Smooth muscle cell of the brain vasculature (primary cell): ENCODE data around the gene TMPRSS11A.

Source experiments
- DNase-seq: peaks from one replicate; pipeline ENCODE4 v3.0.0-alpha.2; 2012; ENCODE audit warnings: low read depth, low spot score

Gene TMPRSS11A, protein sequence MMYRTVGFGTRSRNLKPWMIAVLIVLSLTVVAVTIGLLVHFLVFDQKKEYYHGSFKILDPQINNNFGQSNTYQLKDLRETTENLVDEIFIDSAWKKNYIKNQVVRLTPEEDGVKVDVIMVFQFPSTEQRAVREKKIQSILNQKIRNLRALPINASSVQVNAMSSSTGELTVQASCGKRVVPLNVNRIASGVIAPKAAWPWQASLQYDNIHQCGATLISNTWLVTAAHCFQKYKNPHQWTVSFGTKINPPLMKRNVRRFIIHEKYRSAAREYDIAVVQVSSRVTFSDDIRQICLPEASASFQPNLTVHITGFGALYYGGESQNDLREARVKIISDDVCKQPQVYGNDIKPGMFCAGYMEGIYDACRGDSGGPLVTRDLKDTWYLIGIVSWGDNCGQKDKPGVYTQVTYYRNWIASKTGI

DNA sequence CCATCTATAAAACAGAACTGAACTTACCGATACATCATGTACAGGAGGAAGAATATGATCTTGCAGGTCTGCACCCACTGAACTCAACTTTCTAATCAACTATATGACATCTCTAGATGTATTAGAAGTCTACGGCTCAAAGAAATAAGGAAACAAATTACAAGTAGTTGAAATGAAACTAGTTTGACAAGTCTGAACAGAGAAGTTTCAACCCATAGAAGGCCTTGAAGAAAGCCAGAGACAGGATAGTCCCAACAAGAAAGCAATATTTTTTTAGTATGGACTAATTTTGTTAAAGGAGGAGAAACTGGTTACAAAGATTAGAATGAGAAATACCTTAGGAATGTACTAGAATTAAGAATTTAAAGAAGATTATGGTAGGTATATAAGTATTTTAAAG lies at the start of gene TMPRSS11A:
Gene TMPRSS11A, minus strand, starts transcription at position 138 of the 400 bp plus-strand sequence. Its CDS starts 100 bp downstream, at position 38.
- DNase-seq: no peak

DNA sequence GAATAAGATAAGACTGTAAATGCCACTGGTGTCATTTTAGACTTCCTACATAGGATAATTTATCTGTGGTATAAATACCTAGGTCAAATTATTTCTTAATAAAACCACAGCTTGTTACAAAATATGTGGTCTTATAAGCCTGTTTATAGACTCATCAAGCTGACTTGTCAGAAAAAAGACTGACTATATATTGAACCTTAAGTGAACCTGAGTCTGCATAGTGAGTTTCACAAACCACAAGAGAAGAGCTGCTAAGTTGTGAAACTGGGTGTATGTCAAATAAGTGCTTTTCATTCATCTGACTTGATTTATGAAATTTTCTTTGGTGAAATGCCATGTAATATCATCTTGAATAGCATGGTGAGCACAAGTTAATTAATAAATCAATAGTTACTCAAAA lies 48.4 kb upstream of the TMPRSS11A start:
- DNase-seq: no peak

DNA sequence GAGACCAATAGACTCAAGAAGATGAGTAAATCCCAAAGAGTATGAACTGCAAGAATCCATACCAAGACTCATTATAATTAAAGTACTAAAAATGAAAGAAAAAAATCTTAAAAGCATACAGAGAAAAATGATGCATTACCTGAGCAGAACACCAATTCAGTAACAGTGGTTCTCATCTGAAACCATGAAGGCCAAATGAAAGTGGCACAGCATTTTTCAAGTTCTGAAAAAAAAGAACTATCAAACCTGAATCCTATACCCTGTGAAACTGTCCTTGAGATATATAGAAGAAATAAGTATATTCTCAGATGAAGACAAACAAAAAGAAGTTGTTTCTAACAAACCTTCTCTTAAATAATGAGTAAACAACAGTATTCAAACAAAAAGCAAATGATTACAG lies 39.6 kb upstream of the TMPRSS11A start:
- no peak for DNase-seq

DNA sequence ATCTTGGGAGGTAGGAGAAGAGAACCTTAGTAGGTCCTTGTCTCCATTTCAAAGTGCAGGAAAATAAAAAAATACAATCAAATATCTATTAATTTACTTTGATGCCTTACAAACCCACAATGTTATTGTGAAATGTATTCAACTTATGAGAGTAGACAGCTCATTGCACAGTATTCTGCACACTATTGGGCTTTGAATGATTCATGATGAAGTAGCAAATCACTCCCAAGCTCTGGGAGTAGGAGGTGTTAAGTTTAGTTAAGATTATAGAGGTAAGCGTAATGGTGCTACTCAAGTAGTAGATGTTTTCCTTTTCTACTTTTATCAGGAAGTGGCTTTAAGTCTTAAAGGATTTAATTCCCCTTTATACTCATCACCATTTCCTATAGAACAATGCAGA lies 32.8 kb upstream of the TMPRSS11A start:
- DNase-seq: no peak

DNA sequence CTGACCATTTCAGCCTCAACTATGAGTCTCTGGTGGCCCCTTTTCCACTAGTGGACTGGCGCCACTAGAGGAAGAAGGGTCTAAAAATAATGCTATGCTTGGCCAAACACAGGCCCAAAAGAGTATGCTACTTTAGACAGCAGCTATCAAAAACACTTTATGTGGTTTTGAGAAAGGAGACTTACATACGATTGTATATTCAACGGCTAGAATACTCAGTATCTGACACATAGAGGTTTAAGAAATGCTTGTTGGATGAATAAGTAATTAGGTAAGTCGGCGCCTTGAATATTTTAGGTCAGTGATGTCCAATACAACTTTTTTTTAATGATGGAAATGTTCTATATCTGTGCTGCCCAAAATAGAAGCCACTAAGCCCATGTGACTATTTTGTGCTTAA lies 25.7 kb upstream of the TMPRSS11A start:
- no peak for DNase-seq

DNA sequence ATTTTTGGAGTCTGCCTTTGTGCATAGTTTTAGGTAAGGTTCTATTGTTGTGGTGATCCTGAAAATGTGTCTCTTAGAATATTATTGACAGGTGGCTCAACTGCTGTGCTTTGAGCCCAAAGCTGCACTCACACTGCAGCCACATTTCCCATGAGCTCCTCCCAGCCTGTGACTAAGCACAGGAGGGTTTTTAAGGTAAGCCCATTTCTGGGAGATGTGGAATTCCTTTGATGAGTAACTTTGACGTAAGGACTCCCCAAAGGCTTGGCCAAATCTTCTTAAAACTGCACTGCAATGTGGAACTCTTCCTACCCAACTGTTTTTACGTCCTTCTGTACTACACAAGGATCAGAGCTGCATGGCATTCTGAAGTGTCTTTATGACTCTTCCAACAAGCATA lies 20.0 kb upstream of the TMPRSS11A start:
- no peak for DNase-seq

DNA sequence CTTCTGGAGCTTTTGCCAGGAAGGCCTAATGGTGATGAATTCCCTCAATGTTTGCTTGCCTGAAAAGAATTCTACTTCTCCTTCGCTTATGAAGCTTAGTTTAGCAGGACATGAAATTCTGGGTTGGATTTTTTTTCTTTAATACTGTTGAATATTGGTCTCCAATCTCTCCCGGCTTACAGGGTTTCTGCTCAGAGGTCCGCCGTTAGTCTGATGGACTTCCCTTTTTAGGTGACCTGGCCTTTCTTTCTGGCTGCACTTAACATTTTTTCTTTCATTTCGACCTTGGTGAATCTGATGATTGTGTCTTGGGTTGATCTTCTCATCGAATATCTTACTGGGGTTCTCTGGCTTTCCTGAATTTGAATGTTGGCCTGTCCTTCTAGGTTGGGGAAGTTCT lies 17.2 kb upstream of the TMPRSS11A start:
- no peak for DNase-seq

DNA sequence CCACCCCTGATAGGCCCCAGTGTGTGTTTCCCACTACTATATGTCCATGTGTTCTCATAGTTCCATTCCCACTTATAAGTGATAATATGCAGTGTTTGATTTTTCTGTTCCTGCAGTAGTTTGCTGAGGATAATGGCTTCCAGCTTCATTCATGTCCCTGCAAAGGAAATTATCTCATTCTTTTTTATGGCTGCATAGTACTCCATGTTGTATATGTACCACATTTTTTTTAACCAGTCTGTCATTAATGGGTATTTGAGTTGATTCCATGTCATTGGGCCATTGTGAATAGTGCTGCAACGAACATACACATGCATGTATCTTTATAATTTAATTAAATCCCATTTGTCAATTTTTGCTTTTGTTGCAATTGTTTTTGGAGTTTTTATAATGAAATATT lies 10.3 kb upstream of the TMPRSS11A start:
- DNase-seq: no peak

DNA sequence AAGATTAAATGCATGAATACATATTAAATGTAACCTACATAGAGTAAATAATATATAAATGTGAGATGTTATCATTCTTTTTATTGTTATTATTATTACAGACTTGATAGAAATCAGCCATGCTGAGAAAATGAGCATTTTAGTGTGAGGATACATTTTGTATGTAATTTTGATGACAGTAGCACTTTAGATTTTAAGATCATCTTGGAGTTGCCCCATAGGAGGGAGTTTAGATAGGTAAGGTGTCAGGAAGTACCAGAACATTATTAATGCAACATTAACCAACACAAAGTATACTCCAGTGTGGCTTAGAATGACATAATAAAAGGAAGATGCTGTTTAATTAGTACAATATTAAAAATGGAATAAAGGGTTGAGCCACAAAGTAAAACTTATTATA lies 8.4 kb downstream of the TMPRSS11A start:
- DNase-seq: no peak

DNA sequence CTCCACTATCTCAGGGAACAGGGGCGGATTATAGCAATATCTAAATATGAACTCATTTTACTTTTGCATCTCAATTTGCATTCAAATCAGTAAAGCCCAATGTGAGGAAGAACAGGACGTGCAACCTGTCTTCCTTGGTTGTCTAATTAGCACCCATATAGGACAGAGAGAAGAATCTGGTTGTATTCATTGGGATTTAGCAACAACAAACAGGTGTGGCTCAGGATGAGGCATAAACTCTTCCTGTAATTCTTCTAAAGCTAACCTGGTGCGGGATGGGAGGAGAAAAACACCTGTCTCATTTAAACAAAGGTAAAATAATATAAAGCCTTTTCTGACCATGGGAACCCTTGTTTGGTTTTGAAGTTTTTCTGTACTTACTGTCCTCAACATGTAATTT lies 22.2 kb downstream of the TMPRSS11A start:
- no peak for DNase-seq

DNA sequence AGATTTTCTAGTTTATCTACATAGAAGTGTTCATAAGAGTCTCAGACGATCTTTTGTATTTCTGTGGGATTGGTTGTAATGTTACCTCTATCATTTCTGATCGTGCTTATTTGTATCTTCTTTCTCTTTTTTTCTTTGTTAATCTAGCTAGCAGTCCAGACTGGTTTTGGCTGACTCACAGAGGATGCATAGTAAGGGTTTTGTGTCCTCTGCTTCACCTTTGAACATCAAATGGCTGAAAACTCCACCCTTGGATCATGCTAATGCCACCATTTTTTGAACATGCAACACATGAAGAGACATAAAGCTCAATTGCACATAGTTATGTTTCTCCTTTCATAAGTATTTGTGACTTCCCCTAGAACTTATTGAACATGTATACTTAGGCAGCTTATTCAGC lies 22.8 kb downstream of the TMPRSS11A start:
- DNase-seq: no peak

DNA sequence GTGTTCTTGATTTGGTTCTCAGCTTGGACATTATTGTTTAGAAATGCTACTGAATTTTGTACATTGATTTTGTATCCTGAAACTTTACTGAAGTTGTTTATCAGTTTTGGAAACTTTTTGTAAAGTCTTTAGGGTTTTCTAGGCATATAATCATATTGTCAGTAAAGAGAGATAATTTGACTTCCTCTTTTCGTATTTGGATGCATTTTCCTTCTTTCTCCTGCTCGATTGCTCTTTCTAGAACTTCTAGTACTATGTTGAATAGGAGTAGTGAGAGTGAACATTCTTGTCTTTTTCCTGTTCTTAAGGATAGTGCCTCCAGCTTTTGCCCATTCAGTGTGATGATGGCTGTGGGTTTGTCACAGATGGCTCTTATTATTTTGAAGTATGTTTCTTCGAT lies 24.1 kb downstream of the TMPRSS11A start:
- no peak for DNase-seq

DNA sequence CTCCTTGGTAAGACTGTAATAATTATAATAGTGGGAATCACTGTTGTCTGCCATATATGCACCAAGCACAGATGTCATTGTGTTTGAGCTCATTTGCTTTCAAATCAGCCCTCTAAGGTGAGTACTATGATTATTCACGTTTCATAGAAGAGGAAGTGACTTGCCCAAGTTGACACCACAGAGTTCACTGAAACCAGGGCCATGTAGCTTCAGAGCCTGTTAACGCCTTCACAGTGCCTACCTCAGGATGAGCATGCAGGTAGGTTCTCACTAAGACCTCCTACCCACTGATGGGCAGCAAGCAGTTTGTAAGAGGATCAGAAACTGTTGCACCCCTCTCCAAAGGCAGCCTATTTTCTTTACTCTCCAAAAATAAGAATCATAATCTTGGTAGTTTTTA lies 27.4 kb downstream of the TMPRSS11A start:
- DNase-seq: no peak

DNA sequence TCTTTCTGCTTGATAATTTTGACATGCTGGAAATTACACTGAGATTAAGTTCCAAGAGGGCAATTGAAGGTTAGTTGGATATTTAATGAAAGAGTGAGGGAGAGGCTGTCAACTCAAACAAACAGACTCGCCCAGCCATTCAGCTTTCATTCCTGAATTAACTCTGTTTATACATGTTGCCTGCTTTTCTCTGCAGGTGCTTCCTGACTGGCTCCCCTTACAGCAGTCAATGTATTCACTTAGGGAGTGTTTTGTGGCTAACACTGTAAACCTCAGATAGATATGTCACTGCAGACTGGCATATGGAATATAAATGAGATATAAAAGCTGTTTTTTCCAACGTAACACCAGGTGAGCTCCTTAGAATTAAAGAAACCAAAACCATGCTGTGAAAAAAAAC lies 28.7 kb downstream of the TMPRSS11A start:
- DNase-seq: no peak

DNA sequence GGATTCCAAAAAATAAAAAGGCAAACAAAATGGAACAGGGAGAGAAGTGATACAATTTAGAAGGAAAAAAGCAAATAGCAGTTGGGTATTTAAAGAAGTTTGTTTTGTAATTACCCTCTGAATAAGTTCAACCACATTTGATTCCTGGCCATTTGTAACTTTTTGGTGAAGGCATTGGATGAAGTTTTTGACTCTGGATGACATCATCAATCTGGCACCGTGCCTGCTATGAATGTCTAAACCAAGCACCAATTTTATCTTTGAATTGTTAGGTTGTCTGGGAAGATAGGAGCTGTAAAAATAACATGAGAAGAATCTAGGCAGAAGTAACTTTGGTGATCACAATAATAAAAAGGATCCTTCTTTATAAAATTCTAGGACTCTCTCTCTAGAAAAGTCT lies 29.5 kb downstream of the TMPRSS11A start:
- DNase-seq: no peak

DNA sequence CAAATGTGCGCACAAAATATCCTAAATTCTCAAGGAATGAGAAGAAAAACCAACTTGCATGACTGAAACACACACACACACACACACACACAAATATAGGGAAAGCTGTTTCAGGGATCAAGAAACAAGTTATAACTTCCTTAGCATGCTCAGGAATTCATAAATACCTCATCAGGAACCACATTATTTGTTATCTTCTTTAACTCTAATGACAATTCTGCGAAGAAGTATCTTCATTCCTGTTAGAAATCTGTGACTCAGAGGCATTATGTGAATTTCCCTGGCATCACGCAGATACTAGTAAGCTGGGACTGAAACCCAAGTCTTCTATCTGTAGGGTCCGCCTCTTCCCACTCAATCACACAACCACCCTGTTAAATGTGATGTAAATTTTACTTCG lies 30.3 kb downstream of the TMPRSS11A start:
- no peak for DNase-seq

DNA sequence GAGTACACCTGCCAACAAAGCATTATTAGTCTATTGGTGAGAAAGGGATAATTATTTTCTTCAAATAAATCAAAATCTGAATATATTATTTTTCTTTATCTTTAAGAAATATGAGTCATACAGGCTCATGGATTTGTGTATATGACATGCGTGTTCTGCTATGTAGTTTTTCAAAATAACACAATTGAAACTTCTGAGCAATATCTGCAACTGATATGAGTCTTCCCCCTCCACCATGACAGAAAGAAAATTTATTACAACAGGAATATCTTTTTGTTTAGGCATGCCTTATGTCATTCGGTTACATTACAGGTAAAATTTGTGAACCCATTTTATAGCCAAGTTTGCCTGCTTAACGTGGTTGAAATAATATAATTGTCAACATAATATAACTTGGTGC lies 32.0 kb downstream of the TMPRSS11A start:
- DNase-seq: no peak

DNA sequence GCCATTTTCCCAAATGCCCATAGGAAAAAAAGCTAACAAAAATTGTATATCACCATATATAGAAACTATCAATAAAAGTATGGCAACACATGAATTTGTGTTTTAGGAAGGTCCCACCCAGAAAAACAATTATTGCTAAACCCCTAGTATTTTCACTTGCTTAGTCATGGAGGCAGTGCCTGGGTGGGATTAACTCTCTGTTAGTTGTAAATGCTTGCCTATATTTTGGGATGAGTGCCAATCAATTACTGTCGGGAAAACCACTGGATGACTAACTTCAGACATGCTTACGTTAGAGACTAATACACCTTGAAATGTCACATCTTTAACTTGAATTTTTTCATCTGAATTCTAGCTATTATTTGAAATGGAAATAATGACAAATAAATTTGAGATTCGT lies 33.9 kb downstream of the TMPRSS11A start:
- no peak for DNase-seq

DNA sequence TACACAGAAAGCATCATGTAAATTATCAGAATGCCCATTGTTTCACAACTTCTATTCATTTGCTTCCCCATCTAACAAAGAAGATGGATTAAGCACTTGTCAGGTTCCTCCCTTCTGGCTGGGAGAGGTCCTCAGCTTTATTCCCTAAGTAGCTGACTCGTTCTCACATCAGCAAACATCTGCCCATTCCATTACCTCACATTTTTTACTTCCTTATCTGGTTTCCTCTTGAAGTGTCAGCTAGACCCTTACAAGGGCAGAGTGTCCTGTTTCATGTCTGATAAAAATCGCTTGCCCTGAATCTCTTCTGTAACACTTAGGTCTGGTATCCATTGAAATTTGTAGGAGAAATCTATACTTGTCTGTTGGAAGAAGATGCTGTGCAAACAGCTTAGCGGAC lies 34.7 kb downstream of the TMPRSS11A start:
- DNase-seq: no peak

DNA sequence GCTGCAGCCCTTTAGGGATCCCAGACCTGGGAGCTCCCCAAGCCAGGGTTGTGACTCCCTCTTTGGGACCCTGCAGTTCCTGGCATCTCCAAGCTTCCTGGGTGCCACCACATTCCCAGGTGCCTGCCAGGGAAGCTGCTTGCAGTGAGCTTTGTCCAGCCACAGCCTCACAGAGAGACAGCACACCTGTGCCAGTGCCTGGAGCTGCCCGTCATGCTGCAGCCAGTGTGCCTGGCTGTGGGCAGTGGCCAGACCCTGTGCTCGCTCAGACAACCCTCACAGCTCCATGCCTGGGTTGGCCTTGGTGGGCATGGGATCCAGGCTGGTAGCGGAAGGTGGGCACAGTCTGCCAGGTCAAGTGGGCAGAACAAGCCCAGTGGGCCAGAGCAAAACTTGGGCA lies 36.0 kb downstream of the TMPRSS11A start:
- no peak for DNase-seq

DNA sequence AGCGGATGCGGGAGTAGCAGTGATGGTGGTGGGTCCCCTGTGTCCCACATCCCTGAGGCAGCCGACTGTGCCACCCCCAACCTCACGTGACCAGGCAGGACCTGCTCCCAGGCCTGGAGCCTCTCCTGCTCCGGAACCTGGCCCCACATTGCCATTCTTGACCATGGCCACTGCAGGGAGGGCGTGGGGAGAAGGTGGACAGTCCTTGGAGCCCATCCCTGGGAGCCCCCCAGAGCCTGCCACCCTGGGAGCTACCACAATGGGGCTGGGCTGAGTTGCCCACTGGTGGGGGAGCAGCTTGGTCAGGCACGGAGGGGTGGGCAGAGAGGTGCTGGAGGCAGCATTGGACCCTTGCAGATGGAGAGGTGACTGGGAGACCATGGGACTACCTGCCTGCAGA lies 36.8 kb downstream of the TMPRSS11A start:
- DNase-seq: no peak

DNA sequence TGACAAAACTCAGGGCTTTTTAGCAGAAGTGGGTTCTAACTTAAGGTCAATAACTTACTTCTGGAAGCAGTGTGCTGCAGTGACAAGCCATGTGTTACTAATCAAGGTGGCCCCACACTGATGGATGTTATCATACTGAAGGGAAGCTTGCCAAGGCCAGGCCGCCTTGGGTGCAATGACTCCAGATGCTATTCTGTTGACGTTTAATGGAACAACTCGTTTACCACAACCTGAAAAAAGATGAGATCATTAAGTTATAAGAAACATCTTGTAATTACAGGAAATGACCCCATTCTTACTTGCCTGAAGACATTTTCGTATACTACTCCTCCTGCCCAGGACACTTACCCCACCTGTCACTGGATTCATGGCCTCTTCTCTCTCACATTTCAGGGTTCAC lies 40.6 kb downstream of the TMPRSS11A start:
- DNase-seq: no peak

DNA sequence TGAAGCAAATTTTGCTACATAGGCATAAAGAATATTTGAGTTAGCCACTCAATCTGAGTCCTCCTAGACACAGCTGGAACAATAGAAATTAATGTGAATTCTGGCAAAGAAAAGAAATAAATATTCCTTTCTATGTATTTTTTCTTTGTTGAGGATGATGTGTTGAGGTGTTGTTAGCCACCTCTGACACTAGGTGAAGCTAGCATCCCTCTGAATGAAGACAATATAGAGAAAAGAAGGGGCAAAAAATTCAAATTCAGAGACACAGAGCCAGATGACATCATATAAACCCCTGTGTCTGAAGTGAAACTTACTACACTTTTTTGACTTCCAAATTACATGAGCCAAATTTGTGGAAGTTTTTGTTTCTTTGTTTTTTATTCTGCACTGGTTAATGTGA lies 44.9 kb downstream of the TMPRSS11A start:
- DNase-seq: no peak

DNA sequence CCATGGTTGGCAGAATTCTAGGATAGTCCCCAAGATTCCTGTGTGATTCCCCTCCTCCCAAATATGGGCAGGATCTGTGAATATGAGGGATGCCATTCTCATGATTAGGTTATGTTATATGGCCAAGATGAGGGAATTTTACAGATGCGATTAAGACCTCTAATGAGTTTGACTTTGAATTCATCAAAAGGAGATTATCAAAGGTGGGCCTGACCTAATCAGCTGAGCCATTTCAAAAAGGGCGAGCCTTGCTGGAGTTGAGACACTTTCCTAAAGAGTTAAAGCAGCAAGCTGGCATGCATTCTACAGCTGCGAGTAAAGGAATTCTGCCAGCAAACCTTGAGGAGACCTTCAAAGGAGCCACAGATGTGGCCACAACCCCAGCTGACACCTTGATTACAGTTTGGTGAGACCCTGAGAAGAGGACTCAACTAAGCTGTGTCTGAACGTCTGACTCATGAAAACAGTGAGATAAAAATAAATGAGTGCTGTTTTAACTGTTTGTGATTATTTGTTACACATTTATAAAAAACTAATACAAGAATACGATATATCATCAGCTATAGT lies 47.8 kb downstream of the TMPRSS11A start:
- DNase-seq: no peak
